Right lobe of liver (tissue), 6 donors: ENCODE measurements around the gene ARX. TPM values are rescaled to one million over a fixed set of nuclear protein-coding genes. Genes with fewer than 3 reads are reported as not detected.

Experiments
- ATAC-seq, 4 donors: fragments of 200-7000 bp; cut with Tn5 transposase; one replicate each; pipeline ENCODE4 v1.9.1; 2020; ENCODE audit warnings: mild to moderate bottlenecking in 4 of 4, moderate library complexity in 4 of 4
- DNase-seq, 3 donors: peaks; one replicate each; pipeline ENCODE4 v3.0.0-alpha.2; 2020
- H3K27ac ChIP-seq, 3 donors: fragments of 200-600 bp; one replicate each; pipeline ENCODE4 v1.8.0; 2022
- H3K27me3 ChIP-seq, 2 donors: fragments of 200-600 bp; one replicate each; pipeline ENCODE4 v1.8.0; 2022
- H3K36me3 ChIP-seq, 4 donors: fragments of 200-600 bp; sonication (generic) in 1 of 4; one replicate each; pipeline versions ENCODE4 v1.5.1 to v1.8.0; 2017 to 2022; ENCODE audit warnings: control low read depth in 1 of 4
- H3K4me1 ChIP-seq, 4 donors: fragments of 200-600 bp; sonication (generic) in 1 of 4; one replicate each; pipeline versions ENCODE4 v1.5.1 to v1.8.0; 2017 to 2022; ENCODE audit warnings: control low read depth in 1 of 4
- H3K4me3 ChIP-seq, 3 donors: fragments of 200-600 bp; one replicate each; pipeline ENCODE4 v1.8.0; 2022
- H3K9me3 ChIP-seq, 4 donors: fragments of 200-600 bp; sonication (generic) in 1 of 4; one replicate each; pipeline versions ENCODE4 v1.5.1 to v1.8.0; 2017 to 2022; ENCODE audit warnings: control low read depth in 1 of 4
- CTCF ChIP-seq, 4 donors: fragments of 200-600 bp in 3 of 4; fragments of 450-650 bp in 1 of 4; IDR thresholded peaks; one replicate each; pipeline versions ENCODE4 v1.5.1 to v1.8.0; 2016 to 2022; ENCODE audit warnings: antibody characterized with exemption in 4 of 4, mild to moderate bottlenecking in 2 of 4
- POLR2A ChIP-seq: fragments of 450-650 bp; IDR thresholded peaks from one replicate; pipeline ENCODE4 v1.6.1; 2017; ENCODE audit warnings: antibody characterized with exemption, mild to moderate bottlenecking
- WGBS: methylation state at CpG from one replicate; pipeline ENCODE4 v1.1.6; 2018; ENCODE audit warnings: low coverage, low lambda C conversion rate; ENCODE audit not compliant: insufficient coverage; ENCODE audit errors: missing lambda C conversion rate; 5-methylcytosine and 5-hydroxymethylcytosine counted together
- intact Hi-C, 2 donors: fragments of 100-400 bp; cut with DNase I; formaldehyde crosslinking; loops; one replicate each; pipeline versions ENCODE4 v1.11.2 to v1.14.1; 2022
- total RNA-seq, 6 experiments: library from RNA; depleted of rRNA in 2 of 6; stranded (reverse); fragments of >200 nt in 2 of 6; fragmentation: NEBNext Ultra II Directional in 3 of 6; extraction: Animal tissue kit (Norgen Biotek cat#: 25700) in 3 of 6; gene quantifications; one replicate each; pipeline versions ENCODE4 v1.1.0 to v1.2.4, GENCODE V29; 2016 to 2023
- donor health status: DM: no; HTN: yes; CAD: no.
- donor health status: DM: no; HTN: no; CAD: no.
- donor health status: DM: no; HTN: no; CAD: no.
- donor health status: DM: no; HTN: yes; CAD: no.
- donor health status: DM: no; HTN: yes; CAD: no.

The ARX gene
- total RNA-seq, 6 experiments from 2014 or later = not detected

- Histone ChIP-seq H3K4me3 (no peak overlapping the region), H3K27ac (no peak overlapping the region), H3K36me3 (no peaks in the 10 kb centered on the region), H3K9me3 (no peaks in the 10 kb centered on the region), H3K27me3 (peaks cover 0 to 61% of the 10 kb centered on the region in 2 donors), H3K4me1 (no peaks in the 10 kb centered on the region)
- no peak for DNase-seq
- TF ChIP-seq CTCF (IDR thresholded peaks at IDR 0.05) (no peak), POLR2A (no peak)
- WGBS = 26% methylated on average over 16 of the region's 20 CpGs
- intact Hi-C loops = no loop called here
- no peak for ATAC-seq
These were observed 551 bp upstream of the ARX start for GRCh38 chrX:25016361-25016671.

GRCh38 chrX:25014366-25014838 lies 1.4 kb downstream of the ARX start:
- ATAC-seq (no peak), DNase-seq (no peak)
- intact Hi-C loops = no loop called here
- Histone ChIP-seq H3K27me3 (peaks cover 0 to 50% of the 10 kb centered on the region in 2 donors), H3K4me3 (no peak overlapping the region), H3K36me3 (no peaks in the 10 kb centered on the region), H3K4me1 (no peaks in the 10 kb centered on the region), H3K27ac (no peak overlapping the region), H3K9me3 (no peaks in the 10 kb centered on the region)
- TF ChIP-seq POLR2A (no peak), CTCF (IDR thresholded peaks at IDR 0.05) (no peak)
- 27% methylated on average over 19 of the region's 19 CpGs for WGBS

- no peak for DNase-seq
- H3K4me3 ChIP-seq = no peak overlapping the region
- no peaks in the 10 kb centered on the region for H3K36me3 ChIP-seq
- no peak overlapping the region for H3K27ac ChIP-seq
- H3K9me3 ChIP-seq = no peaks in the 10 kb centered on the region
- WGBS = 32% methylated on average over 10 of the region's 44 CpGs
- peaks cover 0 to 44% of the 10 kb centered on the region in 2 donors for H3K27me3 ChIP-seq
- no peaks in the 10 kb centered on the region for H3K4me1 ChIP-seq
- ATAC-seq = no peak
- TF ChIP-seq POLR2A (no peak), CTCF (IDR thresholded peaks at IDR 0.05) (no peak)
- intact Hi-C loops = no loop called here
These were observed 2.0 kb downstream of the ARX start for GRCh38 chrX:25013632-25014365.

- peaks cover 0 to 41% of the 10 kb centered on the region in 2 donors for H3K27me3 ChIP-seq
- TF ChIP-seq POLR2A (no peak), CTCF (IDR thresholded peaks at IDR 0.05) (no peak)
- intact Hi-C loops = no loop called here
- ATAC-seq = peak in 1 of 4 donors; percentile 36
- H3K9me3 ChIP-seq = no peaks in the 10 kb centered on the region
- H3K27ac ChIP-seq = no peak overlapping the region
- no peak for DNase-seq
- H3K4me3 ChIP-seq = no peak overlapping the region
- H3K36me3 ChIP-seq = no peaks in the 10 kb centered on the region
- 14% methylated on average over 28 of the region's 105 CpGs for WGBS
- no peaks in the 10 kb centered on the region for H3K4me1 ChIP-seq
These were observed 2.8 kb downstream of the ARX start for GRCh38 chrX:25012793-25013631.
